HepG2 (cell line): Measurements from ENCODE around the gene PAPPA2. TPM values are rescaled to one million over a fixed set of nuclear protein-coding genes. Genes with fewer than 3 reads are reported as not detected.
A peak's percentile ranks its signal among the peaks of the same experiment; 100 is the strongest.

Experiments
- ATAC-seq: fragments of 200-7000 bp; cut with Tn5 transposase; 3 replicates; pipeline ENCODE4 v1.9.1; 2020; ENCODE audit warnings: mild to moderate bottlenecking, moderate library complexity
- BruUV-seq: library from RNA; stranded (reverse); fragments of 400-500 nt; replicated peaks from 2 replicates; lab custom pipeline; 2021; lab: Mats Ljungman, UMichigan
- CTCF ChIA-PET: fragments of 300-600 bp; formaldehyde crosslinking; extraction: SDS; loops from one replicate; lab custom pipeline; 2021; ENCODE audit warnings: low total read pairs, inconsistent platforms, low intra/inter-chr PET ratio; lab: Yijun Ruan, JAX
- POLR2A ChIA-PET: fragments of 350-600 bp; sonication (Branson Sonifier 250); formaldehyde crosslinking; loops from one replicate; lab custom pipeline; 2020; ENCODE audit warnings: antibody characterized with exemption, inconsistent platforms; lab: Yijun Ruan, JAX
- DNase-seq: peaks from one replicate; pipeline ENCODE4 v3.0.0-alpha.2; 2015; ENCODE audit warnings: low spot score
- FAIRE-seq: peaks from 3 replicates; lab custom pipeline; 2011; peaks lifted over from hg19 to GRCh38; lab: Jason Lieb, UNC
- H2AFZ ChIP-seq: one replicate; pipeline ENCODE4 v1.6.1; 2011; ENCODE audit warnings: low read length, inconsistent platforms
- H3K27ac ChIP-seq: fragments of 300-600 bp; 3 replicates; pipeline ENCODE4 v1.8.0; 2011; ENCODE audit warnings: mixed run types, mild to moderate bottlenecking, mixed read lengths, low read length, inconsistent platforms; ENCODE audit not compliant: insufficient read depth; ENCODE audit errors: extremely low read length
- H3K27me3 ChIP-seq, 2 experiments: fragments of 200-600 bp in 1 of 2; 2 replicates in 1 of 2; 3 replicates in 1 of 2; pipeline versions ENCODE4 v1.6.0 to v1.8.0; 2011; ENCODE audit warnings: low read length in 2 of 2, mild to moderate bottlenecking in 2 of 2, moderate library complexity in 2 of 2, inconsistent platforms in 1 of 2; ENCODE audit not compliant: insufficient read depth in 2 of 2, control insufficient read depth in 1 of 2
- H3K36me3 ChIP-seq, 2 experiments: fragments of 200-600 bp in 1 of 2; replicated peaks in 1 of 2; 2 replicates in 1 of 2; 3 replicates in 1 of 2; pipeline versions ENCODE4 v1.5.1 to v1.8.0; 2011; ENCODE audit warnings: low read length in 2 of 2, inconsistent platforms in 1 of 2; ENCODE audit not compliant: insufficient read depth in 2 of 2, control insufficient read depth in 1 of 2
- H3K4me1 ChIP-seq: 2 replicates; pipeline ENCODE4 v1.5.1; 2012; ENCODE audit warnings: low read length, inconsistent platforms; ENCODE audit not compliant: insufficient read depth
- H3K4me2 ChIP-seq: 2 replicates; pipeline ENCODE4 v1.6.0; 2011; ENCODE audit warnings: low read depth, low read length, inconsistent platforms
- H3K4me3 ChIP-seq, 3 experiments: fragments of 200-600 bp in 1 of 3; sonication (generic), shearing (Covaris generic) in 1 of 3; replicated peaks in 1 of 3; 2 replicates each; pipeline ENCODE4 v1.5.1; 2011 to 2016; ENCODE audit warnings: low read length in 3 of 3, inconsistent platforms in 2 of 3, low read depth in 2 of 3, mild to moderate bottlenecking in 2 of 3, control low read depth in 1 of 3, mixed read lengths in 1 of 3; ENCODE audit not compliant: insufficient read depth in 1 of 3
- H3K79me2 ChIP-seq: one replicate; pipeline ENCODE4 v1.6.1; 2011; ENCODE audit warnings: low read length, inconsistent platforms; ENCODE audit not compliant: insufficient read depth
- H3K9ac ChIP-seq: 2 replicates; pipeline ENCODE4 v1.6.0; 2011; ENCODE audit warnings: mild to moderate bottlenecking, low read depth, low read length, inconsistent platforms; ENCODE audit not compliant: insufficient read depth
- H3K9me3 ChIP-seq: 2 replicates; pipeline ENCODE4 v1.5.1; 2012; ENCODE audit warnings: mild to moderate bottlenecking, low read length
- H4K20me1 ChIP-seq: 2 replicates; pipeline ENCODE4 v1.6.0; 2011; ENCODE audit warnings: inconsistent platforms, mild to moderate bottlenecking, low read length, moderate library complexity; ENCODE audit not compliant: insufficient read depth
- HNRNPK ChIP-seq: fragments of 200-400 bp; formaldehyde crosslinking; IDR thresholded peaks from 2 replicates; pipeline ENCODE4 v1.6.1; 2018; ENCODE audit warnings: low read length, low read depth, moderate library complexity, mild to moderate bottlenecking; ENCODE audit not compliant: poor library complexity, severe bottlenecking
- POLR2A ChIP-seq, 2 experiments: IDR thresholded peaks; 2 replicates each; pipeline ENCODE4 v1.6.1; 2011; ENCODE audit warnings: low read depth in 2 of 2, low read length in 2 of 2, mild to moderate bottlenecking in 1 of 2, moderate library complexity in 1 of 2; ENCODE audit not compliant: insufficient read depth in 1 of 2
- ZFX ChIP-seq: sonication (generic); formaldehyde crosslinking; IDR thresholded peaks from 2 replicates; pipeline ENCODE4 v1.4.0; 2020; ENCODE audit warnings: mild to moderate bottlenecking, low read depth, missing genetic modification reagents, moderate library complexity
- WGBS: methylation state at CpG from one replicate; pipeline ENCODE4 v1.1.6; 2017; ENCODE audit warnings: low lambda C conversion rate; 5-methylcytosine and 5-hydroxymethylcytosine counted together
- in situ Hi-C: cut with HindIII; loops from 2 replicates; pipeline ENCODE4 v1.10.0; 2017; ENCODE audit warnings: low pct_unique_long_range_greater_than_20kb; ENCODE audit not compliant: extremely low pct_ligation_motif_present
- intact Hi-C: fragments of 100-400 bp; cut with micrococcal nuclease; formaldehyde crosslinking; loops from one replicate; pipeline ENCODE4 v1.10.0; 2022; ENCODE audit not compliant: unreplicated experiment
- polyA plus RNA-seq, 8 experiments: library from polyadenylated mRNA; depleted of rRNA in 3 of 8; stranded (reverse) in 7 of 8; unstranded in 1 of 8; fragments of >200 nt; fragmentation: Illumina TruSeq in 4 of 8; extraction: Trizol in 4 of 8; gene quantifications; 2 replicates each; pipeline versions ENCODE4 v1.2.1 to v1.2.3, GENCODE V29; 2011 to 2016; ENCODE audit warnings: low read depth in 4 of 8, missing spikeins in 1 of 8, mixed read lengths in 1 of 8; ENCODE audit not compliant: insufficient read depth in 1 of 8
- total RNA-seq, 5 experiments: library from RNA; depleted of rRNA; stranded (reverse); fragments of >200 nt; fragmentation: Illumina TruSeq; extraction: Trizol; gene quantifications; 2 replicates each; pipeline ENCODE4 v1.2.3, GENCODE V29; 2016; ENCODE audit warnings: low read depth in 1 of 5

Gene PAPPA2
- total and polyA plus RNA-seq, 2 of the 13 experiments (the other 11 are each of a cell fraction or from before 2014, with no cell fraction given): 0.01 TPM; not detected in 1

GRCh38 chr1:176558561-176558960, 95.6 kb downstream of the PAPPA2 start:
- intact Hi-C loops: no loop called here
- no peaks in the 10 kb centered on the region for H3K36me3 ChIP-seq
- ATAC-seq: no peak
- no peak overlapping the region for H3K9ac ChIP-seq
- H3K4me3 ChIP-seq: no peak overlapping the region
- no peak for FAIRE-seq
- peak; percentile 32 for TF ChIP-seq HNRNPK
- TF ChIP-seq ZFX (CRISPR knock-in tag): no peak
- no peak overlapping the region for H3K4me2 ChIP-seq
- CTCF ChIA-PET: interaction anchor here (2.4 to 2.7 kb wide), 2 partner anchors 132 to 322 kb away, joined by 18 to 31 read pairs; no protein-coding TSS in a partner anchor
- DNase-seq: no peak
- H2AFZ ChIP-seq: no peak overlapping the region
- POLR2A ChIA-PET: no interaction called here
- H3K9me3 ChIP-seq: no peaks in the 10 kb centered on the region
- no peaks in the 10 kb centered on the region for H3K79me2 ChIP-seq
- H3K27me3 ChIP-seq: peaks cover 0 to 4% of the 10 kb centered on the region in 2 experiments; a peak in 2 of 5 replicates
- 10% methylated on average over 2 of the region's 2 CpGs for WGBS
- in situ Hi-C loops: loop anchor here (5.0 kb wide), 2 partner anchors 134 to 324 kb away; no protein-coding TSS in a partner anchor
- no TSS peak for BruUV-seq
- no peak overlapping the region for H3K27ac ChIP-seq
- no peaks in the 10 kb centered on the region for H4K20me1 ChIP-seq
- no peaks in the 10 kb centered on the region for H3K4me1 ChIP-seq

- intact Hi-C loops: no loop called here
- FAIRE-seq (no peak), ATAC-seq (no peak; the same call in 2 of the 3 replicates)
Observed at GRCh38 chr1:176559474-176559873, 96.5 kb downstream of the PAPPA2 start.

More at GRCh38 chr1:176559474-176559873, 96.5 kb downstream of the PAPPA2 start:
- CTCF ChIA-PET: interaction anchor here (0.7 to 2.7 kb wide), 5 partner anchors 132 to 389 kb away, joined by 3 to 31 read pairs (median 5); no protein-coding TSS in a partner anchor
- POLR2A ChIA-PET: no interaction called here
- Histone ChIP-seq H3K4me3 (no peak overlapping the region), H3K27ac (no peak overlapping the region), H3K79me2 (no peaks in the 10 kb centered on the region), H3K9ac (no peak overlapping the region), H3K4me2 (no peak overlapping the region), H4K20me1 (no peaks in the 10 kb centered on the region), H3K4me1 (no peaks in the 10 kb centered on the region), H2AFZ (no peak overlapping the region), H3K9me3 (no peaks in the 10 kb centered on the region), H3K36me3 (no peaks in the 10 kb centered on the region), H3K27me3 (no peaks in the 10 kb centered on the region; a peak in 2 of 5 replicates)
- WGBS: 6% methylated on average over 4 of the region's 4 CpGs
- no TSS peak for BruUV-seq
- DNase-seq: no peak
- no peak for TF ChIP-seq POLR2A (IDR thresholded peaks at IDR 0.05; ENCODE audit: insufficient read depth in 1 of 2, low read depth in 2 of 2, low read length in 2 of 2)
- in situ Hi-C loops: loop anchor here (5.0 kb wide), 2 partner anchors 133 to 323 kb away; no protein-coding TSS in a partner anchor
